ENCODE measurements around the gene LCN10. TPM values are rescaled to one million over a fixed set of nuclear protein-coding genes. Genes with fewer than 3 reads are reported as not detected.

LCN10 gene
- total and polyA plus RNA-seq, 10 of the 15 experiments (the other 5 are each of a cell fraction or from before 2014, with no cell fraction given), result 0.06 to 1.3 (median 0.21) TPM; not detected in 1

DNA sequence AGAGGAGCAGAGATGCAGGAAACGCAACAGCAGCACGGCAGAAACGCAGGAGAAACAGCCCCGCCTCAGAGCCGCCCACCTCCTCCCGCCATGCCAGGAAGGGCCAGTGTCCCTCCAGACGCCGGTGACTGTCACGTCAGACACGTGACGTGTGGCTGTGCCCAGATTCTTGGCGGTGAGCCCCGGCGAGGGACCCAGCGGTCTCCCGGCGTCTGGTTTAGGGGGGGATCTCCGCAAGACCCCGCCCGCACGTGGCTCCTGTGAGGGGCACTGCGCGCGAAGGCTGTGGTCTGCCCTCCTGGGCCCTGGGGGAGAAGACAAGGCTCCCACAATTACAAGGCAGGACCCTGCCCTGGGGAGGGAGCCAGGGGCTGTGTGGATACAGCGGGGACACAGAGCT, 17.7 kb upstream of the LCN10 start:
- Histone ChIP-seq H3K9ac (ENCODE audit: control insufficient read depth, insufficient read depth, low read length) (no peak overlapping the region), H3K9me3 (replicated peaks; ENCODE audit: control insufficient read depth, insufficient read depth, low read length) (peaks cover 8% of the 10 kb centered on the region; the same call in 2 of the 3 replicates), H3K4me3 (no peak overlapping the region), H4K20me1 (ENCODE audit: control insufficient read depth, insufficient read depth) (no peaks in the 10 kb centered on the region), H2AFZ (ENCODE audit: control insufficient read depth, low read depth, low read length) (no peak overlapping the region), H3K79me2 (ENCODE audit: control insufficient read depth, insufficient read depth, low read length) (no peaks in the 10 kb centered on the region), H3K27ac (ENCODE audit: control insufficient read depth, insufficient read depth) (no peak overlapping the region), H3K36me3 (ENCODE audit: control insufficient read depth in 2 of 2, insufficient read depth in 2 of 2, low read length in 1 of 2) (no peaks in the 10 kb centered on the region), H3K4me1 (ENCODE audit: control insufficient read depth, insufficient read depth, low read length) (peaks cover 4% of the 10 kb centered on the region), H3K27me3 (replicated peaks in 1 of 2; ENCODE audit: control insufficient read depth in 2 of 2, insufficient read depth in 2 of 2, low read length in 1 of 2) (no peaks in the 10 kb centered on the region), H3K4me2 (ENCODE audit: control insufficient read depth, insufficient read depth) (no peak overlapping the region)
- ChIA-PET POLR2A (no interaction called here), SMC1A (ENCODE audit: uncharacterized antibody, unreplicated experiment) (no interaction called here), CTCF (interaction anchor here (1.1 to 2.8 kb wide), 5 partner anchors 18 to 46 kb away, joined by 3 to 16 read pairs (median 3); no protein-coding TSS in a partner anchor), RAD21 (ENCODE audit: unreplicated experiment) (no interaction called here)
- WGBS (ENCODE audit: insufficient coverage, insufficient replicate concordance, low lambda C conversion rate, missing lambda C conversion rate), result 70% methylated on average over 25 of the region's 25 CpGs
- no TSS peak for BruUV-seq (replicated peaks)
- intact Hi-C loops (cut with micrococcal nuclease; ENCODE audit: unreplicated experiment), result no loop called here
- DNase-seq (ENCODE audit: low read depth, low spot score), result no peak
- in situ Hi-C loops (cut with MboI), result no loop called here
- no peak for FAIRE-seq
- ATAC-seq, result no peak
- TF ChIP-seq, protein P1, sequence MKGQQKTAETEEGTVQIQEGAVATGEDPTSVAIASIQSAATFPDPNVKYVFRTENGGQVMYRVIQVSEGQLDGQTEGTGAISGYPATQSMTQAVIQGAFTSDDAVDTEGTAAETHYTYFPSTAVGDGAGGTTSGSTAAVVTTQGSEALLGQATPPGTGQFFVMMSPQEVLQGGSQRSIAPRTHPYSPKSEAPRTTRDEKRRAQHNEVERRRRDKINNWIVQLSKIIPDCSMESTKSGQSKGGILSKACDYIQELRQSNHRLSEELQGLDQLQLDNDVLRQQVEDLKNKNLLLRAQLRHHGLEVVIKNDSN (IDR thresholded peaks at IDR 0.05; ENCODE audit: borderline replicate concordance, extremely low read length, insufficient read depth, low read depth, low read length), result no peak
- TF ChIP-seq, protein P2, sequence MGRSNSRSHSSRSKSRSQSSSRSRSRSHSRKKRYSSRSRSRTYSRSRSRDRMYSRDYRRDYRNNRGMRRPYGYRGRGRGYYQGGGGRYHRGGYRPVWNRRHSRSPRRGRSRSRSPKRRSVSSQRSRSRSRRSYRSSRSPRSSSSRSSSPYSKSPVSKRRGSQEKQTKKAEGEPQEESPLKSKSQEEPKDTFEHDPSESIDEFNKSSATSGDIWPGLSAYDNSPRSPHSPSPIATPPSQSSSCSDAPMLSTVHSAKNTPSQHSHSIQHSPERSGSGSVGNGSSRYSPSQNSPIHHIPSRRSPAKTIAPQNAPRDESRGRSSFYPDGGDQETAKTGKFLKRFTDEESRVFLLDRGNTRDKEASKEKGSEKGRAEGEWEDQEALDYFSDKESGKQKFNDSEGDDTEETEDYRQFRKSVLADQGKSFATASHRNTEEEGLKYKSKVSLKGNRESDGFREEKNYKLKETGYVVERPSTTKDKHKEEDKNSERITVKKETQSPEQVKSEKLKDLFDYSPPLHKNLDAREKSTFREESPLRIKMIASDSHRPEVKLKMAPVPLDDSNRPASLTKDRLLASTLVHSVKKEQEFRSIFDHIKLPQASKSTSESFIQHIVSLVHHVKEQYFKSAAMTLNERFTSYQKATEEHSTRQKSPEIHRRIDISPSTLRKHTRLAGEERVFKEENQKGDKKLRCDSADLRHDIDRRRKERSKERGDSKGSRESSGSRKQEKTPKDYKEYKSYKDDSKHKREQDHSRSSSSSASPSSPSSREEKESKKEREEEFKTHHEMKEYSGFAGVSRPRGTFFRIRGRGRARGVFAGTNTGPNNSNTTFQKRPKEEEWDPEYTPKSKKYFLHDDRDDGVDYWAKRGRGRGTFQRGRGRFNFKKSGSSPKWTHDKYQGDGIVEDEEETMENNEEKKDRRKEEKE (IDR thresholded peaks at IDR 0.05), result no peak
- TF ChIP-seq SIN3A (IDR thresholded peaks at IDR 0.05; ENCODE audit: low read depth, low read length), result no peak
- TF ChIP-seq SREBF2 (IDR thresholded peaks at IDR 0.05; ENCODE audit: low read length), result no peak
- TF ChIP-seq NFYB (IDR thresholded peaks at IDR 0.05; ENCODE audit: insufficient read depth, low read depth, low read length), result no peak
- TF ChIP-seq, protein P3, sequence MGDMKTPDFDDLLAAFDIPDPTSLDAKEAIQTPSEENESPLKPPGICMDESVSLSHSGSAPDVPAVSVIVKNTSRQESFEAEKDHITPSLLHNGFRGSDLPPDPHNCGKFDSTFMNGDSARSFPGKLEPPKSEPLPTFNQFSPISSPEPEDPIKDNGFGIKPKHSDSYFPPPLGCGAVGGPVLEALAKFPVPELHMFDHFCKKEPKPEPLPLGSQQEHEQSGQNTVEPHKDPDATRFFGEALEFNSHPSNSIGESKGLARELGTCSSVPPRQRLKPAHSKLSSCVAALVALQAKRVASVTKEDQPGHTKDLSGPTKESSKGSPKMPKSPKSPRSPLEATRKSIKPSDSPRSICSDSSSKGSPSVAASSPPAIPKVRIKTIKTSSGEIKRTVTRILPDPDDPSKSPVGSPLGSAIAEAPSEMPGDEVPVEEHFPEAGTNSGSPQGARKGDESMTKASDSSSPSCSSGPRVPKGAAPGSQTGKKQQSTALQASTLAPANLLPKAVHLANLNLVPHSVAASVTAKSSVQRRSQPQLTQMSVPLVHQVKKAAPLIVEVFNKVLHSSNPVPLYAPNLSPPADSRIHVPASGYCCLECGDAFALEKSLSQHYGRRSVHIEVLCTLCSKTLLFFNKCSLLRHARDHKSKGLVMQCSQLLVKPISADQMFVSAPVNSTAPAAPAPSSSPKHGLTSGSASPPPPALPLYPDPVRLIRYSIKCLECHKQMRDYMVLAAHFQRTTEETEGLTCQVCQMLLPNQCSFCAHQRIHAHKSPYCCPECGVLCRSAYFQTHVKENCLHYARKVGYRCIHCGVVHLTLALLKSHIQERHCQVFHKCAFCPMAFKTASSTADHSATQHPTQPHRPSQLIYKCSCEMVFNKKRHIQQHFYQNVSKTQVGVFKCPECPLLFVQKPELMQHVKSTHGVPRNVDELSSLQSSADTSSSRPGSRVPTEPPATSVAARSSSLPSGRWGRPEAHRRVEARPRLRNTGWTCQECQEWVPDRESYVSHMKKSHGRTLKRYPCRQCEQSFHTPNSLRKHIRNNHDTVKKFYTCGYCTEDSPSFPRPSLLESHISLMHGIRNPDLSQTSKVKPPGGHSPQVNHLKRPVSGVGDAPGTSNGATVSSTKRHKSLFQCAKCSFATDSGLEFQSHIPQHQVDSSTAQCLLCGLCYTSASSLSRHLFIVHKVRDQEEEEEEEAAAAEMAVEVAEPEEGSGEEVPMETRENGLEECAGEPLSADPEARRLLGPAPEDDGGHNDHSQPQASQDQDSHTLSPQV (IDR thresholded peaks at IDR 0.05), result no peak
- TF ChIP-seq, protein P4, sequence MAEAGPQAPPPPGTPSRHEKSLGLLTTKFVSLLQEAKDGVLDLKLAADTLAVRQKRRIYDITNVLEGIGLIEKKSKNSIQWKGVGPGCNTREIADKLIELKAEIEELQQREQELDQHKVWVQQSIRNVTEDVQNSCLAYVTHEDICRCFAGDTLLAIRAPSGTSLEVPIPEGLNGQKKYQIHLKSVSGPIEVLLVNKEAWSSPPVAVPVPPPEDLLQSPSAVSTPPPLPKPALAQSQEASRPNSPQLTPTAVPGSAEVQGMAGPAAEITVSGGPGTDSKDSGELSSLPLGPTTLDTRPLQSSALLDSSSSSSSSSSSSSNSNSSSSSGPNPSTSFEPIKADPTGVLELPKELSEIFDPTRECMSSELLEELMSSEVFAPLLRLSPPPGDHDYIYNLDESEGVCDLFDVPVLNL (IDR thresholded peaks at IDR 0.05; ENCODE audit: low read depth, low read length), result no peak
- TF ChIP-seq, protein P5, sequence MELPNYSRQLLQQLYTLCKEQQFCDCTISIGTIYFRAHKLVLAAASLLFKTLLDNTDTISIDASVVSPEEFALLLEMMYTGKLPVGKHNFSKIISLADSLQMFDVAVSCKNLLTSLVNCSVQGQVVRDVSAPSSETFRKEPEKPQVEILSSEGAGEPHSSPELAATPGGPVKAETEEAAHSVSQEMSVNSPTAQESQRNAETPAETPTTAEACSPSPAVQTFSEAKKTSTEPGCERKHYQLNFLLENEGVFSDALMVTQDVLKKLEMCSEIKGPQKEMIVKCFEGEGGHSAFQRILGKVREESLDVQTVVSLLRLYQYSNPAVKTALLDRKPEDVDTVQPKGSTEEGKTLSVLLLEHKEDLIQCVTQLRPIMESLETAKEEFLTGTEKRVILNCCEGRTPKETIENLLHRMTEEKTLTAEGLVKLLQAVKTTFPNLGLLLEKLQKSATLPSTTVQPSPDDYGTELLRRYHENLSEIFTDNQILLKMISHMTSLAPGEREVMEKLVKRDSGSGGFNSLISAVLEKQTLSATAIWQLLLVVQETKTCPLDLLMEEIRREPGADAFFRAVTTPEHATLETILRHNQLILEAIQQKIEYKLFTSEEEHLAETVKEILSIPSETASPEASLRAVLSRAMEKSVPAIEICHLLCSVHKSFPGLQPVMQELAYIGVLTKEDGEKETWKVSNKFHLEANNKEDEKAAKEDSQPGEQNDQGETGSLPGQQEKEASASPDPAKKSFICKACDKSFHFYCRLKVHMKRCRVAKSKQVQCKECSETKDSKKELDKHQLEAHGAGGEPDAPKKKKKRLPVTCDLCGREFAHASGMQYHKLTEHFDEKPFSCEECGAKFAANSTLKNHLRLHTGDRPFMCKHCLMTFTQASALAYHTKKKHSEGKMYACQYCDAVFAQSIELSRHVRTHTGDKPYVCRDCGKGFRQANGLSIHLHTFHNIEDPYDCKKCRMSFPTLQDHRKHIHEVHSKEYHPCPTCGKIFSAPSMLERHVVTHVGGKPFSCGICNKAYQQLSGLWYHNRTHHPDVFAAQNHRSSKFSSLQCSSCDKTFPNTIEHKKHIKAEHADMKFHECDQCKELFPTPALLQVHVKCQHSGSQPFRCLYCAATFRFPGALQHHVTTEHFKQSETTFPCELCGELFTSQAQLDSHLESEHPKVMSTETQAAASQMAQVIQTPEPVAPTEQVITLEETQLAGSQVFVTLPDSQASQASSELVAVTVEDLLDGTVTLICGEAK (IDR thresholded peaks at IDR 0.05; ENCODE audit: borderline replicate concordance), result no peak
- no peak for TF ChIP-seq CBX5 (IDR thresholded peaks at IDR 0.05; ENCODE audit: low read depth)
- TF ChIP-seq RELA (IDR thresholded peaks at IDR 0.05; ENCODE audit: borderline replicate concordance, partially characterized antibody), result no peak

All from GM12878 (cell line).